ENCODE measurements around the gene BTRC. TPM values are rescaled to one million over a fixed set of nuclear protein-coding genes. Genes with fewer than 3 reads are reported as not detected.

The BTRC gene
- total and polyA plus RNA-seq, 4 donors = 3.1 to 16.4 (median 9.3) TPM

DNA sequence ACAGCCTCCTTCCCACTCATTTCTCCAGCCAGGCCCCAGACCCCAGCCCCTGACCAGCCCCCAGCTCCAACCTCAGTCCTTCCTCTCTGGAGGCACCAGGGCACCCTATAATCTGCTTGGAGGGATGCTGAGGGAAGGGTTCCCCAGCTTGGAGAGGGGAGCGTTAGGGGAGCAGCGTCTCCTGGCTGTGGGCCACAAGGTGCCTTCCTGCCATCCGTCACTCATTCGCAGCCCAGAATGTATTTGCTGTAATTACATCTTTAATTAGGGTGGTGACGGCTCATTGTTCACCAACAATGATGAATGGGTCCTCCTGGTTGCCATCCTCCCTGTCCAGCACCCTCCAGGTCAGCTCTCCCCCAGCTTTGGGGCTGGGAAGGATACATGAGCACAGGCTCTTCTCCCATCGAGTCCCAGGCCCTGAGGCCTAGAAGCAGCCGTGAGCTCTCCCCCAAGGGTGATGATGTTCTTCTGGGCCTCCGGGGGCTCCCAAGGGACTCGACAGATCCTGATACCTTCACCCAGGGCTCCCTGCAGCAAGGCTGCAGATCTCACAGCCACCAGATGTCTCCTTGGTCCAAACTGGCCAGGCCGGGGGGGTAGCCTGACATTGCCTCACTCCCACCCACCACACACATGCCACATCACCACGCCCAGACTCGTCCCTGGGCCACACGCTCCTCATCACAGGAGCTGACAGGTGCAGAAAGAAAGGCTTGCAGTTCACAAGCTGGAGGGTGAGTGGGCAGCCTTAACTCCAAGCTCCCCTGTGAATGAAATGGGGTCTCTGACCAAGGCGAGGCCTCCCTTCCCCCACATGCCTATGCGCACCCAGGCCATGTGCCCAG is 207.3 kb downstream of the BTRC start:
- Histone ChIP-seq H3K27me3 (ENCODE audit: control insufficient read depth in 3 of 3, insufficient read depth in 3 of 3, low read length in 2 of 3) (peaks cover 0 to 18% (median 4%) of the 10 kb centered on the region in 3 donors), H3K9me3 (ENCODE audit: control insufficient read depth in 4 of 4, insufficient read depth in 3 of 4, low read length in 3 of 4) (no peaks in the 10 kb centered on the region), H3K4me3 (no peak overlapping the region), H3K36me3 (ENCODE audit: control insufficient read depth in 4 of 4, insufficient read depth in 4 of 4, low read length in 4 of 4) (no peaks in the 10 kb centered on the region), H3K27ac (ENCODE audit: low read depth in 1 of 2, low read length in 1 of 2) (no peak overlapping the region), H3K9ac (ENCODE audit: insufficient read depth in 1 of 2, low read length in 2 of 2) (no peak overlapping the region), H3K4me1 (ENCODE audit: control insufficient read depth in 5 of 5, insufficient read depth in 5 of 5, low read length in 5 of 5) (peaks cover 0 to 1% (median 0%) of the 10 kb centered on the region in 5 donors)
- WGBS, 2 donors = 78 to 84% methylated on average over 15 of the region's 15 CpGs
- TF ChIP-seq, protein P1, sequence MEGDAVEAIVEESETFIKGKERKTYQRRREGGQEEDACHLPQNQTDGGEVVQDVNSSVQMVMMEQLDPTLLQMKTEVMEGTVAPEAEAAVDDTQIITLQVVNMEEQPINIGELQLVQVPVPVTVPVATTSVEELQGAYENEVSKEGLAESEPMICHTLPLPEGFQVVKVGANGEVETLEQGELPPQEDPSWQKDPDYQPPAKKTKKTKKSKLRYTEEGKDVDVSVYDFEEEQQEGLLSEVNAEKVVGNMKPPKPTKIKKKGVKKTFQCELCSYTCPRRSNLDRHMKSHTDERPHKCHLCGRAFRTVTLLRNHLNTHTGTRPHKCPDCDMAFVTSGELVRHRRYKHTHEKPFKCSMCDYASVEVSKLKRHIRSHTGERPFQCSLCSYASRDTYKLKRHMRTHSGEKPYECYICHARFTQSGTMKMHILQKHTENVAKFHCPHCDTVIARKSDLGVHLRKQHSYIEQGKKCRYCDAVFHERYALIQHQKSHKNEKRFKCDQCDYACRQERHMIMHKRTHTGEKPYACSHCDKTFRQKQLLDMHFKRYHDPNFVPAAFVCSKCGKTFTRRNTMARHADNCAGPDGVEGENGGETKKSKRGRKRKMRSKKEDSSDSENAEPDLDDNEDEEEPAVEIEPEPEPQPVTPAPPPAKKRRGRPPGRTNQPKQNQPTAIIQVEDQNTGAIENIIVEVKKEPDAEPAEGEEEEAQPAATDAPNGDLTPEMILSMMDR (IDR thresholded peaks at IDR 0.05; ENCODE audit: control extremely low read depth, extremely low read depth) = no peak
- no peak for ATAC-seq (ENCODE audit: insufficient read depth, low FRiP score)
- no peak for DNase-seq

DNA sequence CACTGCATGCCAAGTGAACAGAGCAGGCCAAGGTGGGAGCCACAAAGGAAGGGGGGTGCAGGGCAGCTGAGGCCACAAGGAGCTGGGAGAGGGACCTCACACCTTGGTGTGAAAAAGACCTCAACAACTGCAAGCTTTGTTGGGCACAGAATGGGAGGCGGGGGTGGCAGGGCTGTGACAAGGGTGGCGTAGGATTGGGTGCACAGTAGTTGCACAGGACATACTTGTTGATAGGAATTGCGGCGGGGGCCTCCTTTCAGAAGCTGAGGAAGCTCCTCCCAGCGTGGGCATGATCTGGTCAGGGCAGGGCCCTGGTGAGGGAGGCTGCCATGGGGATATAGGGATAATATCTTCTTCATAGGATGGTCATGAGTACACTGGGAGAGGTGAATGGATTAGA is 208.3 kb downstream of the BTRC start:
- TF ChIP-seq, protein P1 (IDR thresholded peaks at IDR 0.05; ENCODE audit: control extremely low read depth, extremely low read depth) = no peak
- 81 to 86% methylated on average over 5 of the region's 5 CpGs for WGBS, 2 donors
- ATAC-seq (ENCODE audit: insufficient read depth, low FRiP score) (no peak), DNase-seq (no peak)
- H3K27ac ChIP-seq (ENCODE audit: low read depth in 1 of 2, low read length in 1 of 2) = no peak overlapping the region
- H3K36me3 ChIP-seq (ENCODE audit: control insufficient read depth in 4 of 4, insufficient read depth in 4 of 4, low read length in 4 of 4) = no peaks in the 10 kb centered on the region
- H3K27me3 ChIP-seq (ENCODE audit: control insufficient read depth in 3 of 3, insufficient read depth in 3 of 3, low read length in 2 of 3) = peaks cover 0 to 25% (median 10%) of the 10 kb centered on the region in 3 donors
- H3K9me3 ChIP-seq (ENCODE audit: control insufficient read depth in 4 of 4, insufficient read depth in 3 of 4, low read length in 3 of 4) = peaks cover 0 to 2% (median 0%) of the 10 kb centered on the region in 4 donors
- H3K9ac ChIP-seq (ENCODE audit: insufficient read depth in 1 of 2, low read length in 2 of 2) = no peak overlapping the region
- peaks cover 0 to 7% (median 0%) of the 10 kb centered on the region in 5 donors for H3K4me1 ChIP-seq (ENCODE audit: control insufficient read depth in 5 of 5, insufficient read depth in 5 of 5, low read length in 5 of 5)
- no peak overlapping the region for H3K4me3 ChIP-seq

DNA sequence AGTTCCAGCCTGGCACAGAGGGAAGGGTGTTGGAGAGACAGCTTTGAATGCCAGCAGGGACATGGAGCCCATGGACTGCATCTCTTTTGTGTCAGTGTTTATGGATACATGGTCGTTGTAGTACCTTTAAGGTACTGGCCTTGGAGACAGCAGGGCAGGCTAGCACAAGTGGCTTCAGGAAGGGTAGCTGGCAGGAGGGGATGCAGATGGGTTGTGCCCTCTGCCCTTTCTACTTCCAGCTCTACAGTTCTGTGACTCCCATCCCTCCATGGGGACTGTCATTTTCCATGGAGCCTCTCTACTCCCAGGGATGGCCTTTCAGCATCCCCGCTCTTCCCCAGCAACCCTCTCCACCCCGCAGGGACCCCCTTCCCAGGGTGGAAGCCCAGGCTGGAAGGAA is 209.0 kb downstream of the BTRC start:
- DNase-seq = peak in 1 of 3 donors; percentile 17
- Histone ChIP-seq H3K4me1 (ENCODE audit: control insufficient read depth in 5 of 5, insufficient read depth in 5 of 5, low read length in 5 of 5) (peaks cover 0 to 7% (median 0%) of the 10 kb centered on the region in 5 donors), H3K27ac (ENCODE audit: low read depth in 1 of 2, low read length in 1 of 2) (no peak overlapping the region), H3K9me3 (ENCODE audit: control insufficient read depth in 4 of 4, insufficient read depth in 3 of 4, low read length in 3 of 4) (peaks cover 0 to 2% (median 0%) of the 10 kb centered on the region in 4 donors), H3K4me3 (no peak overlapping the region), H3K27me3 (ENCODE audit: control insufficient read depth in 3 of 3, insufficient read depth in 3 of 3, low read length in 2 of 3) (peaks cover 0 to 29% (median 15%) of the 10 kb centered on the region in 3 donors), H3K9ac (ENCODE audit: insufficient read depth in 1 of 2, low read length in 2 of 2) (no peak overlapping the region), H3K36me3 (ENCODE audit: control insufficient read depth in 4 of 4, insufficient read depth in 4 of 4, low read length in 4 of 4) (no peaks in the 10 kb centered on the region)
- TF ChIP-seq, protein P1 (IDR thresholded peaks at IDR 0.05; ENCODE audit: control extremely low read depth, extremely low read depth) = no peak
- ATAC-seq (ENCODE audit: insufficient read depth, low FRiP score) = no peak
- 70% methylated on average over 3 of the region's 3 CpGs for WGBS, 2 donors

All from lung (tissue), 12 donors.